Stimulated activated CD8-positive, alpha-beta memory T cell treated with anti-CD3 and anti-CD28 coated beads, Interleukin-4, amount 100 ng/mL, for 48 hours (primary cell): ENCODE results near the gene TTLL10.

Experiments used
- DNase-seq: peaks from one replicate; pipeline ENCODE4 v3.0.0-alpha.2; 2020

The TTLL10 gene

DNA sequence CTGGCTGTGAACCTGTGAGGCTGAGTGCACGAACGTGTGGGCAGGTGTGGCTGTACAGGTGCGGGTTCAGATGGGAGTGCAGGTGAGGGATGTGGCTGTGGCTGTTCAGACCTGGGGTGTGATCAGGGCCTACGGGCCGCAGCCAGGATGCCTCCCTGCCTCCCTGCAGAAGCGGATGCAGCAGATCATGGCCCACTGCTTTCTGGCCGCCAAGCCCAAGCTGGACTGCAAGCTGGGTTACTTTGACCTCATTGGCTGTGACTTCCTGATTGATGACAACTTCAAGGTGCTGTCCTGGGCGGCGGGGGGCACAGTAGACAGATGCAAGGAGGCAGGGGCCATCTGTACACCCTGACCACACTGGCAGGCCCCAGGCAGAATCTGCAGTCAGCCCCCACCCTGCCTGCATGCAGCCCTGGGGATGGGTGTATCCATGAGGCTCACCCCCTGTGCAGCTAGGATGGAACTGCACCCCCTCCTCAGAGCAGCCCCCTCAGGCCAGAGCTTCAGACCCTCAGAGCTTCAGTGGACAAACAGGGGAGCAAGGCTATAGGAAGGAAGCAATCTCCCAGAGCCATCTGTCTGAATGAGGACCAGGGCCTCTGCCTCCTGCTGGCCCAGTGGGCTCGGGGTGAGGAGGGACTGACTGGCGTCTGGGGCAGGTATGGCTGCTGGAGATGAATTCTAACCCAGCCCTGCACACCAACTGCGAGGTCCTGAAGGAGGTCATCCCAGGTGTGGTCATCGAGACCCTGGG, 22.9 kb downstream of the TTLL10 start:
- no peak for DNase-seq

DNA sequence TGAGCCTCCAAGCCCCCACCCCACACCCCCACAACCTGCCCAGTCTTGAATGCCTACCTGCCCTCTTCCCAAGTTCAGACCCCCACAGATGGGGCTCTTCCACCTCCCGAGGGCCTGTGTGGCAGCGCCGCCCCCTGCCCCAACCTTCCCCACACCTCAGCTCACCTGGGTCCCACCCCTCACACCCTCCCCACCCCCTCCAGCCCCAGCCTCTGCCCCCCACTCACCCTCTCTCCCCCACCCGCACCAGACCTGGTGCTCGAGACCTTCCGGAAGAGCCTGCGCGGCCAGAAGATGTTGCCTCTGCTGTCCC, 23.5 kb downstream of the TTLL10 start:
- DNase-seq, result no peak

- no peak for DNase-seq
Measured at GRCh38 chr1:1197551-1198422, 24.1 kb downstream of the TTLL10 start.

- DNase-seq, result no peak
Measured at GRCh38 chr1:1198423-1199140, 24.9 kb downstream of the TTLL10 start.

DNA sequence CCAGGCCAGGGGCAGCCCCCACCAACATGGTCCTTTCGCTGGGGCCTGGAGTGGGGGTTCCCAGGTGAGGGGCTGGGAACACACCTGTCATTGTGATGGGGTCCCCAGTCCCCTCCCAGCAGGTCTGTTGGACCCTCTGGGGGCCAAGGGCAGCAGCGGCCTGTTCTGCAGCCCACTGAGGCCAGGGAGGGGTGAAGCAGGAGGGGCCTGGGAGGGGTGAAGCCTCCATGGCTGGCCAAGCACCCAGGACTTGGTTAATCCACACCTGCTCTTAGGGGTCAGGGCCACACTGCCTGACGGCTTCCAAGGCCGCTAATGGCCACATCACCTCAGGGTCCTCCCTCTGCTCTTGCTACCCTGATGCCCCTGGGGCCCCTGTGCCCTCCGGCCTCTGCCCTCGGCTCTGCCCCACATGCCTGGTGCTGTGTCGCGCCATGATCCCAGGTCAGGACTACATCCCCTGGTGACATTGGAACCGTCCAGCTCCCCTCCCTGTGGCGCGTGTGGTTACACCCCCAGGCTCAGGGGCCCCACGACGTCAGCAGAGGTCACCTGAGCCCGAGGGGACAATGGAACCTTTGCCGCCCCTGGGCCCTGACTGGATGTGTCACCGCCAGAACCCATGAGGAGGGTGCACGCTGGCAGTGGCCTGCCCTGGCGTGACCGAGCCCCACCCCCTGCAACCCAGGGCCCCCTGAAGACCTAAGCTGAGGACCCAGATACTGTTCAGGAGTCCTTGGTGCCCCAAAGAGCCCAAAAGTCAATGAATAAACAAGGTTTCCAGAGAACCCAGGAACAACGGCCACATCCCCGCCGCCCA, 25.7 kb downstream of the TTLL10 start:
- no peak for DNase-seq

GRCh38 chr1:1199961-1200875, 26.5 kb downstream of the TTLL10 start:
- no peak for DNase-seq

DNA sequence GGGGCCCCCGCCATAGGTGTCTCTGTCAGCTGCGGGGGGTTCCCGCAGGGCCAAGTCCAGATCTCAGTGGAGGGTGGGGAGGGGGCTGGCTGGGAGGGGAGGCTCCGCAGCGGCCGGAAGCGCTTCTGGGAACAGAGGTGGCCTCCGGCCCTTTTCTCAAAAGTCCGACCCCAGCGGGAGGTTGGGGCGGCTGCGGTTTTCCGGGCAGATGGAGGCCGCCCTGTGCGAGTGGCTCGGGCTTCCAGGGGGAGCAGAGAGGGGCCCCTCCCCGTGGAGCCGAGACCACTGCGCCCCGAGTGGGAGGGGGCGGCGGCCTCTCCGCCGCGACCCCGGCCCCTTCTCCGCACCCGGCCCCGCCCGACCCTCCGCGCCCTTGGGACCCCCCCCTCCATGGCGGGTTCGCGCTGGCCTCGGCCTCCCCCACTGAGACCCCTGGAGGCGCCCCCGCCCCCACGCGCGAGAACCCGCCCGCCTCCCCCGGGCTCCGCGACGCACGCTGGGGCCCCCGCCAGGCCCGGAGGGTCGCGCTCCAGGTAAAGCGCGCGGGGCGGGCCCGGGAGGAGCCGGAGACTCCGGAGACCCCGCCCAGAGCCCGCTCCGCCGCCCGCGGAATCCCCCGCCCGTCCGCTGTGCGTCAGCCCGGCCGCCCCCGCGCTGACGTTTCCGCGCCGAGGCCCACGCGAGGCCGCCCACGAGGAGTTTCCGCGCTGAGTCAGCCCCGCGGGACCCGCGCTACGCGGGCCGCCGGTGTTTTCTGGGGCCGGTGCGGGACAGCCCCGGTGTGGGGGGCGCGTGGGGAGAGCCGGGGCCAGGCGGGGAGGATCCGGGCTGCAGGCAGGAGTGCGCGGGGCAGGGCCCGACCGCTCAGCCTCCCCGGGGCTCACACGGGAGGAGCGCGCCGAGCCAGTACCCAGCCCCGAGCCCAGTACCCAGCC, 27.5 kb downstream of the TTLL10 start:
- DNase-seq, result peak; percentile 91

- no peak for DNase-seq
Measured at GRCh38 chr1:1202831-1203560, 29.3 kb downstream of the TTLL10 start.

- DNase-seq, result no peak
Measured at GRCh38 chr1:1203561-1204424, 30.1 kb downstream of the TTLL10 start.

- DNase-seq, result no peak
Measured at GRCh38 chr1:1204425-1204920, 30.8 kb downstream of the TTLL10 start.

GRCh38 chr1:1204998-1205768, 31.5 kb downstream of the TTLL10 start:
- DNase-seq, result no peak

- no peak for DNase-seq
Measured at GRCh38 chr1:1205769-1206375, 32.2 kb downstream of the TTLL10 start.

GRCh38 chr1:1206376-1206965, 32.8 kb downstream of the TTLL10 start, which contains the start of gene TNFRSF18:
Gene TNFRSF18 (minus strand): TSS chr1:1206592. CDS start chr1:1206571, 21 bp downstream.
- peak; percentile 72 for DNase-seq

- DNase-seq, result peak; percentile 53
Measured at GRCh38 chr1:1206966-1207531, 33.4 kb downstream of the TTLL10 start.

- no peak for DNase-seq
Measured at GRCh38 chr1:1207571-1207892, 33.9 kb downstream of the TTLL10 start.

- peak; percentile 73 for DNase-seq
Measured at GRCh38 chr1:1208713-1209433, 35.2 kb downstream of the TTLL10 start.
